HG03060 (cell line): ENCODE measurements around the gene EGFLAM.

ENCODE experiments used
- ATAC-seq: cut with Tn5 transposase; IDR thresholded peaks from one replicate; pipeline ENCODE4 v1.9.1; 2021; ENCODE audit warnings: low read depth, moderate number of reproducible peaks; ENCODE audit not compliant: unreplicated experiment

The EGFLAM gene

DNA sequence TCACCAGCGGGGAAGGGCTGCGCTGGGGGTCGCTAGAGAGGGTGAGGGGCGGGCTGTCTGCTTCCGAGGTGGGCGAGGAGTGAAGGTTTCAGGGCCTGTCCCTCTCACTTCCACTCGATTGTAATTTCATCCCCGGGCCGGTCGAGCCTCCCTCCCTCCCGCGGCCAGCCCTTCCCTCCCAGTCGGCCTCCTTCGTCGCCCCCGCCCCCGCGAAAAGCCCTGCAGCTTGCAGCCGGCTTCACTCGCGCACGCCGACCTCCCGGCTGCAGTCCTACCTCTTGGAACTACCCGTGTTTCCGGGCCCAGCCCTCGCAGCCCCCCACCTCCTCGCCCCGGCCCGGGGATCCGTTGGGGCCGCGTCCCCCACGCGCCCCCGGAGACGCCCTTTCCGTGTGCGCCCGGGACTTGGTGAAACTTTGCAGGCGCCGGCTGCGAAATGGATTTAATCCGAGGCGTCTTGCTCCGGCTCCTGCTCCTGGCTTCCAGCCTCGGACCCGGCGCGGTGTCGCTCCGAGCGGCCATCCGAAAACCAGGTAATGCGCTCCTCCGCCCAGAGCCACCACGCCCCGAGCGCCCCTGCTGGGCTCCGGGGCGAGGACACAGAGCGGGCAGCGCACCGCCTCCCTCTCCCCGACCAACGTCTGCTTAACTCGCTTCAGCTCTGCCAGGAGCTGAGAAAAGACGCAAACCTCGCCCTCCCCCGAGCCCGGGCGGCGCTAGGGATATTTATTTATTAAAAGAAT is at the start of gene EGFLAM:
EGFLAM (plus strand) TSS at position 241 of the 743 bp plus-strand sequence; CDS start at position 437, 196 bp downstream.
- no peak for ATAC-seq

DNA sequence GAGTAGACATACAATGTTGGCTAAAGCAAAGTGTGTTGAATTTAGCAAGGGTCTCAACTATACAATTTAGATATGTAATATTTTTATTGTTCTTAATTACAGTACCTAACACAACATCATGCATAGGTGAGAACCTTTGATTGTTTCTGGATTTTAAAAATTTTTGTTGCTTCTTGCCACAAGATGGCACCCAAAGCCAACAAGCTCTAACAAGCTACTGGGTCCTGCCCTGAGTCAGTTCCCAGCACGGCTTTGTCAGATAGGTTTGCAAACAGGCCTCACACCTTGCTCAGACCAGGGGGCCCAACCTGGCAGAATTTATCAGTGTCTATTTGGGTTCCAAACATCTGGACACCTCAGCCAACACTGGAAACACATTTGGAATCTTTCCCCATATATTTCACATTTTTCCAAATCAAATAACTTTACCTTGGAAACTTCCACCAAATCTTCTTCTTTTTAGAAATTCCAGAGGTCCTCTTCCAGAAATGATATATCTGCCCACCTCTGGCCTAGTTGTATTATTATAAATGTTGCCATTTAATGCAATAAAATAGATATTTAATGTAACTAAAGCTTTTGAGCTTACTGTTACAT is 49.5 kb upstream of the EGFLAM start:
- ATAC-seq: no peak

- ATAC-seq: no peak
Observed at GRCh38 chr5:38210676-38211353, 47.5 kb upstream of the EGFLAM start.

DNA sequence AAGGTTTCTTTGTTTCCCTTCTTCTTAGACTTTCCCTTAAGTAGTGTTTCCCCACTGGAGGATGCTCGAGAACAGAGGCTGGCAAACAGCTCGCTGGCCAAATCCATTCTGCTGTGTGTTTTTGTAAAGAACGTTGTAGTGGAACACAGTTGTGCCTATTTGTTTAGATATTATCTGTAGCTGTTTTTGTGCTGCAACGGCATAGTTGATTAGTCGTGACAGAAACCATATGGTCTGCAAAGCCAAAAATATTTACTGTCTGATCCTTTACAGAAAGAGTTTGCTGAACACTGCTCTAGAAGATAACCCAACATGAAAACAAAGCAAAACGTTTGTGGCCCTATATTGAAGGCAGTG is 47.0 kb upstream of the EGFLAM start:
- no peak for ATAC-seq

DNA sequence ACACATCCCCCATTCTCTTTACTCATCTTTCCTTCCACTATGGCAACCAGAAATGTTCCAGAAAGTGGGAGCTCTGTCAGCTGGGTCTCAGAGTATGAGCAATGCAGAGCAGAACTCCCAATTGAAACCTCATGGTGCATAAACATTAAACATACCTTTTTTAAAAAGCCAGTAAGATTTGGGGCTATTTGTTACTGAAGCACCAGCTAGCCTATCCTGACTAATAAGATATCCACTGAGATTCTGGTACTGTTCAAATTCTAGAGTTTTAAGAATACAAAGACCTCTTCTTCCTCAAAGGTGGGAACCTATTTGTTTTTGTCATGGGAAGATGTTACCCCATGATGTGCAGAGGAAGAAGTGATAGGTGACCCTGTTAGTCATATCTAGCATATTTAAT is 46.1 kb upstream of the EGFLAM start:
- no peak for ATAC-seq

- no peak for ATAC-seq
Observed at GRCh38 chr5:38226091-38226490, 32.3 kb upstream of the EGFLAM start.

- no peak for ATAC-seq
Observed at GRCh38 chr5:38228914-38229313, 29.4 kb upstream of the EGFLAM start.

DNA sequence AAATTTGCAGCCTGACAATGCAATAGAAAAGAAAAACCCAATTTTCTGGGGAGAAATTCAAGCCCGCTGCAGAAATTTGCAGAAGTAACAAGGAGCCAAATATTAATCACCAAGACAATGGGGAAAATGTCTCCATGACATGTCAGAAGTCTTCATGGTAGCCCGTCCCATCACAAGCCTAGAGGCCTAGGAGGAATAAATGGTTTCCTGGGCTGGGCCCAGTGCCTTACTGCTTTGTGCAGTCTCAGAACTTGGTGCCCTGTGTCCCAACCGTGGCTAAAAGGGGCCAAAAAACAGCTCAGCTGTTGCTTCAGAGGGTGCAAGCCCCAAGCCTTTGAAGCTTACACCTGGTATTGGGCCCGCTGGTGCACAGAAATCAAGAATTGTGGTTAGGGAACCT is 23.6 kb upstream of the EGFLAM start:
- ATAC-seq: no peak

DNA sequence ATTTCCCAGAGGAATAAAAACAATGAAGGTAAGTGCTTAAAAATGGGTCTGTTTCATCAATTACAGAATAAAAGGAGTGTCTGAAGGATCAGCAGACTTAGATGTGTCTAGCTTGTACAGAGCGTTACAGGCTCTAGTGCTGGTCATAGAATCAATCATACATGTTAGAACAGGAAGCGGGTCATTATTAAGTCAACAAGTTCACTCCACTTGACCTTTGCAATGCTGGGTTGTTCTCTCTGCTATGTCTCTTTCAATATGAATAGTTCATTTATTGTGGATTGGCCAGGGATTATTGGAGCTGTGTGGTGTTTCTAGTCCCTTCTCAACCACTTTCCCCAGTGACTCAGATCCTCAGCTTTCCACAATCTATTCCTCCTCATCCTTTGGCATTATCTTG is 20.7 kb upstream of the EGFLAM start:
- ATAC-seq: no peak

DNA sequence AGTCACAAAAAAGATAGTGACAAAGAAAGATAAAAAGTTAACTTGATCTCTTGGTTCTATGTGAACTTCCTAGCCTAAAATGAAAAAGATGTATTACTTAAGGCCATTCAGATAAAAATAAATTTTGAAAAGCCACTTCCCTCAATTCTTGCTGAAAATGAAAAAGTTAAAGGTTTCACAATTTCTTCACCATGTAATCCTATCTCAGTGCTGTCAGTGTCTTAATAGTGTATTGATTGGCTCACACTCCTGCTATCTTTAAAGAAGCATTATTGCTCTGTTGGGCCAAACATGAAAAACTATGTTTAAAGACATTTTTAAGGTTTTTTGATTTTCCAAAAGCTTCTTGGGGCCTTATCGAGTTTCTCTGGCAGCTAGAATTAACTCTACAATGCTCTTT is 18.1 kb upstream of the EGFLAM start:
- no peak for ATAC-seq

- ATAC-seq: no peak
Observed at GRCh38 chr5:38241655-38242054, 16.7 kb upstream of the EGFLAM start.

DNA sequence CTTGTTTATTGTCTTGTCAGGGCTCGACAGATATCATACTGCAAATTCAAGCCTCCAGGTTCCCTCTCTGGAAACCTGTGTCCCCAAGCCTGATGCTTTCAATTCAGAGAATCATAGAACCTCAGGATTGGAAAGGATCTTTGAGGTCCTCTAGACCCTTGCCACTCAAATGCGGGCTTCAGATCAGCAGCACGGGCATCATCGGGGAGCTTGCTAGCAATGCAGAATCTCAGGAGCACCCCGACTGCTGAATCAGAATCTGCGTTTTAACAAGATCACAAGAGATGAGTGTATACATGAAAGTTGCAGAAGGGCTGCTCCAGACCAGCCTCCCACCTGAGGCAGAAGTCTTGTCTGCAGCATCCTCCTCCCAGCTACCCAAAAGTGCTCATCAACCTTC is 13.1 kb upstream of the EGFLAM start:
- ATAC-seq: no peak

DNA sequence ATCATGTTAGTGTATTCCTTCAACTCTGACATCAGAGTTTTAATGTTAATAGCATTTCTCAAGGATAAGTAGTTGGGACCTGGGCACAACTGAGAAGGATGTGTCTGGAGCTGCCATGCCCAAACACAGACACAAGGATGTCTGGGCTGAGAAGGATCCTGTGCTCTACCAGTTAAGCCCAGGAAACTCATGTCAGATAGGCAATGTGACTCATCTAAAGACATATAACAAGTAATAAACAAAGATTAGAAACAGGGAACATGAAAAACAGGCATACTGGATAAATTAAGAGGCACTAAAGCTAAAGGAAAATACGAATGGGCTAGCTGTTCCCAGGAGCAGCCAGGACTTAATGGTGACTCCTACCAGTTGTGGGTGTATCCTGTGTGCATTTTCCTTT is 9.1 kb upstream of the EGFLAM start:
- no peak for ATAC-seq

- no peak for ATAC-seq
Observed at GRCh38 chr5:38249812-38250211, 8.5 kb upstream of the EGFLAM start.

- no peak for ATAC-seq
Observed at GRCh38 chr5:38250763-38251448, 7.5 kb upstream of the EGFLAM start.

GRCh38 chr5:38253759-38254158 is 4.6 kb upstream of the EGFLAM start:
- no peak for ATAC-seq

DNA sequence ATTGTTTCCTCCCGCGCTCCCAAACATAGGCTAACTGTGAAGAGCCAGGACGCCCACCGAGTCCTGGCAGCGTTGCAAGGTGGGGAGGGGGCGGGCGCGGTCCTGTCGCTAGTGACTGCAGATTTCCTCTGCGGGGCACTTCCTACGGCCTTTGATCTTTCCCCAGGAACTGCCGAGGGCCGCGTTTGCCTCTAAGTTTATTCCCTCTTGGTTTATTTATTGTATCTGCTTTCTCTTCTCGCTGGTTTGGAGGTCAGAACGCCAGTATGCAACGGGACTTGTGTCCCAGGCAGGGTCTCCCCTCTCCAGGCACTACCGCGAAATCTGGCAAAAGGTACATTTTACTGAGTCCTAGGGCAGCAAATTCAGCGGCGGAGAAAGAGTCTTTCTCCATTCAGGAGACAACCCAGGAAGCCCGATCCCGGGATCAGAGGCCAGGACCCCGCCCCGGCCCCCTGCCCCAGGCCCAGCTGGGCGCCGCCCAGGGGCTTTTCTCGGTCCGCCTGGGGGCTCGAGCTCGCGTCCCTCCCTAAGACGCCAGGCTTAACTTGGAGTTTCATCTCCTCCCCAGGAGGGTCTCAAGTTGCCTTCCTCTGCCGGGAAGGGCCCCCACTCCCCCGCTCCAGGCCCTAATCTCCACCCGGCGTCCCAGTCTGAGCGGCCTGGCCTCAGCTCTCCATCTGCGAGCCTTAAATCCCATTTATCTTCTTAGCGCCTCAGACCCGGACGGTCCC is 884 bp upstream of the EGFLAM start:
- ATAC-seq: no peak

GRCh38 chr5:38258042-38258318 is 379 bp upstream of the EGFLAM start:
- ATAC-seq: no peak

DNA sequence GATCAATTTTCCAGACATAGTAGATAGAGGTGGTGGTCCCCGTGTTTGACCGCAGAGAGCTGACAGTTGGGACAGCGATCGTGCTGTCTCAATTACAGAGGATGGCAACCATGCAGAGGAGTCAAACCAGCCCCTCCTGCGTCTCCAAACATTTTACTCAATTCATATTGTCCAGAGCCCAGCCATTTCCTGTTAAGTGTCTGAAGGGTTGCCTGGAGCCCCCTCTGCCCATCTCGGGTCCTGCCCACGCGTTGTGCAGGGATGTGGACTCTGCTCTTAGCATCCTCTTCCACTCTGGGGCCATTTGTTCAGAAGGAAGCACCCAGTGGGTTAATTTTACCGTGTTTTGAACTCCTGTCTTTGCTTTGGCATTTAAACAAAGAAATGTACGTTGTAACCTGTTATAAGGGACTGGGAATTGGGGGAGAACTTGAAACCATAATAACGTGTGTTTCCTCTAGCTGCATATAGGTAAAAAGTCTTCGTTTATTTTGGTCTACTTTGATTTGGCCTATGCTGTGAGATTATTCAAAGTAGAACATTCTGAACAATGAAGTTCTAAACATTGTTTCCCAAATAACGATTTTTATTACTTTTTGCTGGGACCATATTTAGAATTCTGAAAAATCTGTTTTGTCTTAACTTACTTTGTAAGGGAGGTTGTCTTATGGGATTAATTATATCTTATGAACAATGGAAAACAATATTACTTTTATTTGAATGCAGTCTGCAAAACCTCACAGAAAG is 876 bp downstream of the EGFLAM start:
- ATAC-seq: no peak

DNA sequence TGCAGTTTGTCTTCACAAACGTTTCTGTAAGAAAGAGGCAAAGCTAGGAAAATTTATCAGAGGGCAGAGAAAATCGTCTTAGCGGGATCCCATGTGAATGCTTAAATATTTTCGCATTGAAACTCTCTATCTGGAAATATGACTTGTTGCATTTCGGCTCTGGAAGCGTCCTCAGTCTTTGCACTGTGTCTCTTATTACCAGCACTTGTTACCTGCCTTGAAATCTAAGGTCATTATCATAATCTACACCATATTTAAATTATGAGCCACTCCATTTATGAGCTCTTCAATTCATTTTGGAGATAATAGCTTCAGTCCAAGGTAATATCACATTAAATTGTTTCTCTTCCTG is 1.4 kb downstream of the EGFLAM start:
- ATAC-seq: no peak
